A549 (cell line): Measurements from ENCODE around the gene HSPG2. TPM values are rescaled to one million over a fixed set of nuclear protein-coding genes. Genes with fewer than 3 reads are reported as not detected.

ENCODE experiments used
- ATAC-seq, 2 experiments: fragments of 200-7000 bp in 1 of 2; fragments of >200 bp in 1 of 2; cut with Nextera tagmentation in 1 of 2; cut with Tn5 transposase in 1 of 2; 3 replicates each; pipeline versions ENCODE4 v1.8.0 to v1.9.1; 2018 to 2020; ENCODE audit warnings: mild to moderate bottlenecking in 1 of 2, moderate library complexity in 1 of 2
- CTCF ChIA-PET: fragments of 300-600 bp; sonication (Branson Sonifier 250); formaldehyde crosslinking; extraction: SDS; loops from one replicate; lab custom pipeline; 2021; ENCODE audit warnings: antibody characterized with exemption, inconsistent platforms; lab: Yijun Ruan, JAX
- POLR2A ChIA-PET: fragments of 350-600 bp; formaldehyde crosslinking; extraction: SDS; loops from one replicate; lab custom pipeline; 2021; ENCODE audit warnings: antibody characterized with exemption, inconsistent platforms; lab: Yijun Ruan, JAX
- DNase-seq, 2 experiments: peaks; one replicate each; pipeline versions ENCODE4 v3.0.0 to v3.0.0-alpha.2; 2011 to 2016; ENCODE audit warnings: low read depth in 1 of 2, low spot score in 1 of 2
- FAIRE-seq: peaks from 2 replicates; lab custom pipeline; 2011; peaks lifted over from hg19 to GRCh38; lab: Jason Lieb, UNC
- H3K27ac ChIP-seq, 2 experiments: fragments of >200 bp; sonication (Bioruptor Twin); formaldehyde crosslinking; 3 replicates each; pipeline ENCODE4 v1.5.1; 2016 to 2017
- H3K4me1 ChIP-seq: fragments of >200 bp; sonication (Bioruptor Twin); formaldehyde crosslinking; 3 replicates; pipeline ENCODE4 v1.6.1; 2016
- H3K4me2 ChIP-seq: fragments of >200 bp; sonication (Bioruptor Twin); formaldehyde crosslinking; 3 replicates; pipeline ENCODE4 v1.6.1; 2016
- H3K4me3 ChIP-seq: fragments of >200 bp; sonication (Bioruptor Twin); formaldehyde crosslinking; 3 replicates; pipeline ENCODE4 v1.5.1; 2016
- H3K9me3 ChIP-seq: fragments of >200 bp; sonication (Bioruptor Twin); formaldehyde crosslinking; 3 replicates; pipeline ENCODE4 v1.6.1; 2016
- BHLHE40 ChIP-seq: IDR thresholded peaks from 2 replicates; pipeline ENCODE4 v1.6.1; 2012; ENCODE audit warnings: low read depth, low read length, inconsistent platforms
- CBX8 ChIP-seq: fragments of 200-600 bp; sonication (generic); IDR thresholded peaks from 2 replicates; pipeline ENCODE4 v1.6.1; 2016
- CEBPB ChIP-seq, 2 experiments: fragments of >200 bp in 1 of 2; sonication (Bioruptor Twin) in 1 of 2; formaldehyde crosslinking in 1 of 2; IDR thresholded peaks; 2 replicates each; pipeline ENCODE4 v1.6.1; 2012 to 2016
- CHD4 ChIP-seq: fragments of 200-600 bp; sonication (generic); IDR thresholded peaks from 2 replicates; pipeline ENCODE4 v1.6.1; 2016; ENCODE audit warnings: antibody characterized with exemption, mild to moderate bottlenecking, borderline replicate concordance
- CTCF ChIP-seq: fragments of >200 bp; sonication (Bioruptor Twin); formaldehyde crosslinking; IDR thresholded peaks from 3 replicates; pipeline ENCODE4 v1.5.1; 2016
- EHF ChIP-seq: fragments of 250-450 bp; sonication (Bioruptor Pico); IDR thresholded peaks from 2 replicates; pipeline ENCODE4 v1.5.0; 2020; ENCODE audit warnings: mild to moderate bottlenecking
- ELK1 ChIP-seq: fragments of 150-350 bp; IDR thresholded peaks from 2 replicates; pipeline ENCODE4 v1.6.1; 2014; ENCODE audit warnings: low read depth, mild to moderate bottlenecking, low read length
- FOSB ChIP-seq: fragments of 250-450 bp; sonication (Bioruptor Pico); IDR thresholded peaks from 2 replicates; pipeline ENCODE4 v1.5.0; 2020; ENCODE audit warnings: mild to moderate bottlenecking, moderate library complexity
- HEYL ChIP-seq: fragments of 250-450 bp; sonication (Bioruptor Pico); IDR thresholded peaks from 2 replicates; pipeline ENCODE4 v1.8.0; 2021; ENCODE audit warnings: mild to moderate bottlenecking, moderate library complexity
- HOXA7 ChIP-seq: fragments of 250-450 bp; sonication (Bioruptor Pico); IDR thresholded peaks from 2 replicates; pipeline ENCODE4 v1.5.0; 2020; ENCODE audit warnings: mild to moderate bottlenecking, moderate library complexity
- KDM1A ChIP-seq: fragments of 200-600 bp; sonication (generic); IDR thresholded peaks from 2 replicates; pipeline ENCODE4 v1.6.1; 2016; ENCODE audit warnings: low read depth, mild to moderate bottlenecking
- MAFK ChIP-seq: fragments of 450-650 bp; IDR thresholded peaks from 2 replicates; pipeline ENCODE4 v1.6.1; 2014; ENCODE audit not compliant: partially characterized antibody
- NFE2L2 ChIP-seq: fragments of 150-350 bp; conservative IDR thresholded peaks from 2 replicates; pipeline ENCODE4 v1.6.1; 2014; ENCODE audit warnings: low read length
- NPAS2 ChIP-seq: fragments of 250-450 bp; sonication (Bioruptor Pico); IDR thresholded peaks from 2 replicates; pipeline ENCODE4 v1.8.0; 2022; ENCODE audit warnings: mild to moderate bottlenecking, moderate library complexity, borderline replicate concordance
- RFX5 ChIP-seq: fragments of 450-650 bp; IDR thresholded peaks from 2 replicates; pipeline ENCODE4 v1.7.1; 2014; ENCODE audit warnings: antibody characterized with exemption, mild to moderate bottlenecking, moderate library complexity
- RNF2 ChIP-seq: fragments of 200-600 bp; sonication (generic); IDR thresholded peaks from 2 replicates; pipeline ENCODE4 v1.6.1; 2016; ENCODE audit warnings: low read depth, mild to moderate bottlenecking, antibody characterized with exemption, moderate library complexity, borderline replicate concordance
- SMC3 ChIP-seq: fragments of >200 bp; sonication (Bioruptor Twin); formaldehyde crosslinking; IDR thresholded peaks from 3 replicates; pipeline ENCODE4 v1.6.1; 2018; ENCODE audit warnings: inconsistent platforms
- ZC3H11A ChIP-seq: fragments of 450-650 bp; IDR thresholded peaks from 2 replicates; pipeline ENCODE4 v1.6.1; 2014; ENCODE audit warnings: antibody characterized with exemption, mild to moderate bottlenecking
- WGBS: methylation state at CpG from one replicate; pipeline ENCODE4 v1.1.6; 2017; ENCODE audit errors: missing lambda C conversion rate; 5-methylcytosine and 5-hydroxymethylcytosine counted together
- polyA plus RNA-seq, 4 experiments: library from polyadenylated mRNA; depleted of rRNA in 3 of 4; stranded (reverse); fragments of >200 nt; fragmentation: RNase III in 1 of 4; extraction: RNeasy Plus Mini Kit Qiagen cat#74134 plus additional on column Dnase treatment in 1 of 4; gene quantifications; 2 replicates in 3 of 4; 3 replicates in 1 of 4; pipeline ENCODE4 v1.2.3, GENCODE V29; 2011 to 2017
- TF ChIP-seq, protein P1 (sequence below): IDR thresholded peaks from 2 replicates; pipeline ENCODE4 v1.6.1; 2012; ENCODE audit warnings: low read depth, borderline replicate concordance
- TF ChIP-seq, protein P2 (sequence below): IDR thresholded peaks from 2 replicates; pipeline ENCODE4 v1.6.1; 2012

HSPG2 gene
- polyA plus RNA-seq, 2 of the 4 experiments (the other 2 are of a cell fraction): 7.0 to 42.7 TPM

DNA sequence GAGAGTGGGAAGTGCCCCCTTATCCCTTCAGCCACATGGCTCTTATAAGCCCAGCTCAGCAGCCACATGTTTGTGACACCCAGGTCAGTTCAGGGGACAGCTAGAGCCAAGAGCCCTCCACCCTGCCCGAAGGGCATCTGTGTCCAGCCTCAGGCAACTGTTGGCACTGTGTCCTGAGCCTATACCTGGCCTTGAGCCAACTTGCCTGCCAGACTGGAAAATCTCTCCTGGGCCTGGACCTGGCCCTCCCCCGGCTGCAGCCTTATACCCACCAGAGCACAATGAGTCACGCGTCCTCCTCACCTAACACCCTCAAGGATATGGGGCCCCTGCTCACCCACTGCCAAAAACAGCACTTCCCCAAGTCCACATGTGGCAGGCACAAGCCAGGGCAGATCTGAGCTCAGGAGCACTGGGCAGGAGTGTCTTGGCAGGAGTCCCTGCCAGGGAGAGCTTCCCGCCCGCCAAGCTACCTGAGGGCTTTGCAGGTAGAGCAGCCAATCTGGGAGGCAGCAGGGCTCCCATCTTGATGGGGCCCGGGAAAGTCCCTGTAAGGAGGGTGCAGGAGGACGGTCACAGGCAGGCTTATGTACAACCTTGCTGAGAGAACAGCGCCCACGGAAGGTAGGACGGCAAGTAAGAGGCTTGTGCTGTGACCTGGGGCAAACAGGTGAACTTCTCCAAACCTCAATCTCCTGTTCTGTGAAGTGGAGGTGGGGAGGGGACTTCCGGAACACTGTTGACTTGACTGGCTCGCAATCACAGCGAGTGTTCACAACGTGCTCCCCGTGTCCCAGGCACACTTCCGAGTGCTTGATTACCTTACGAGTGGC, 19.8 kb upstream of the HSPG2 start:
- no peak overlapping the region for H3K4me3 ChIP-seq
- ATAC-seq: peak; percentile 43 to 67; a peak in 3 of 6 replicates
- FAIRE-seq: no peak

GRCh38 chr1:21955501-21956281, 18.6 kb upstream of the HSPG2 start:
- ChIA-PET CTCF (interaction anchor here (0.6 to 1.5 kb wide), 2 partner anchors 8 to 17 kb away, joined by 3 to 6 read pairs; no protein-coding TSS in a partner anchor), POLR2A (no interaction called here)
- Histone ChIP-seq H3K4me2 (no peak overlapping the region; the same call in 2 of the 3 replicates), H3K9me3 (no peaks in the 10 kb centered on the region), H3K27ac (peak overlapping the region; percentile 44 to 79; a peak in 4 of 6 replicates), H3K4me3 (no peak overlapping the region), H3K4me1 (peaks cover 21% of the 10 kb centered on the region)
- ATAC-seq (no peak), DNase-seq (no peak), FAIRE-seq (no peak)
- 83% methylated on average over 7 of the region's 9 CpGs for WGBS
- TF ChIP-seq HEYL (CRISPR knock-in tag): no peak
- TF ChIP-seq SMC3: no peak
- TF ChIP-seq, protein P1, sequence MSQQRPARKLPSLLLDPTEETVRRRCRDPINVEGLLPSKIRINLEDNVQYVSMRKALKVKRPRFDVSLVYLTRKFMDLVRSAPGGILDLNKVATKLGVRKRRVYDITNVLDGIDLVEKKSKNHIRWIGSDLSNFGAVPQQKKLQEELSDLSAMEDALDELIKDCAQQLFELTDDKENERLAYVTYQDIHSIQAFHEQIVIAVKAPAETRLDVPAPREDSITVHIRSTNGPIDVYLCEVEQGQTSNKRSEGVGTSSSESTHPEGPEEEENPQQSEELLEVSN: no peak
- TF ChIP-seq CEBPB (IDR thresholded peaks at IDR 0.05): no peak
- no peak for TF ChIP-seq NFE2L2
- TF ChIP-seq HOXA7 (CRISPR knock-in tag): no peak
- TF ChIP-seq RNF2: no peak
- TF ChIP-seq CTCF: no peak
- TF ChIP-seq FOSB (CRISPR knock-in tag): no peak
- TF ChIP-seq KDM1A: no peak
- TF ChIP-seq ZC3H11A: no peak
- no peak for TF ChIP-seq BHLHE40
- no peak for TF ChIP-seq CBX8
- TF ChIP-seq RFX5: no peak
- TF ChIP-seq MAFK: no peak
- no peak for TF ChIP-seq ELK1
- no peak for TF ChIP-seq EHF (CRISPR knock-in tag)
- TF ChIP-seq CHD4: no peak

More for the DNA sequence above, 19.8 kb upstream of the HSPG2 start:
- Histone ChIP-seq H3K9me3 (no peaks in the 10 kb centered on the region), H3K27ac (peak overlapping the region; percentile 35 to 79; a peak in 5 of 6 replicates), H3K4me1 (peaks cover 24% of the 10 kb centered on the region), H3K4me2 (peak overlapping the region; percentile 17)
- ChIA-PET CTCF (interaction anchor here (1.5 kb wide), 1 partner anchor 18 kb away, joined by 6 read pairs; no protein-coding TSS in a partner anchor), POLR2A (no interaction called here)
- WGBS: 88% methylated on average over 12 of the region's 18 CpGs
- no peak for DNase-seq
- TF ChIP-seq, protein P2, sequence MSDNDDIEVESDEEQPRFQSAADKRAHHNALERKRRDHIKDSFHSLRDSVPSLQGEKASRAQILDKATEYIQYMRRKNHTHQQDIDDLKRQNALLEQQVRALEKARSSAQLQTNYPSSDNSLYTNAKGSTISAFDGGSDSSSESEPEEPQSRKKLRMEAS: 0 out of 2 replicates have a peak, but pooled peaks have one; percentile 34
- no peak for TF ChIP-seq NPAS2
